Purkinje cell (primary cell): ENCODE data around the gene CERK. TPM values are rescaled to one million over a fixed set of nuclear protein-coding genes. Genes with fewer than 3 reads are reported as not detected.

Source experiments
- polyA plus RNA-seq: library from polyadenylated mRNA; unstranded; fragments of >200 nt; fragmentation: Nextera tagmentation; gene quantifications from 2 replicates; pipeline ENCODE4 v1.2.1, GENCODE V29; 2014

Gene CERK, protein sequence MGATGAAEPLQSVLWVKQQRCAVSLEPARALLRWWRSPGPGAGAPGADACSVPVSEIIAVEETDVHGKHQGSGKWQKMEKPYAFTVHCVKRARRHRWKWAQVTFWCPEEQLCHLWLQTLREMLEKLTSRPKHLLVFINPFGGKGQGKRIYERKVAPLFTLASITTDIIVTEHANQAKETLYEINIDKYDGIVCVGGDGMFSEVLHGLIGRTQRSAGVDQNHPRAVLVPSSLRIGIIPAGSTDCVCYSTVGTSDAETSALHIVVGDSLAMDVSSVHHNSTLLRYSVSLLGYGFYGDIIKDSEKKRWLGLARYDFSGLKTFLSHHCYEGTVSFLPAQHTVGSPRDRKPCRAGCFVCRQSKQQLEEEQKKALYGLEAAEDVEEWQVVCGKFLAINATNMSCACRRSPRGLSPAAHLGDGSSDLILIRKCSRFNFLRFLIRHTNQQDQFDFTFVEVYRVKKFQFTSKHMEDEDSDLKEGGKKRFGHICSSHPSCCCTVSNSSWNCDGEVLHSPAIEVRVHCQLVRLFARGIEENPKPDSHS
- polyA plus RNA-seq = 52.3 and 63.6 TPM in 2 replicates

GRCh38 chr22:46737976-46738646 lies at the start of gene CERK:
Gene CERK (minus strand): TSS chr22:46738252. CDS start chr22:46738148, 104 bp downstream.

GRCh38 chr22:46762238-46763050 lies 24.4 kb upstream of the CERK start, which contains the start of gene TBC1D22A:
Gene TBC1D22A (plus strand): TSS chr22:46762650. CDS start chr22:46762787, 137 bp downstream.

Other genes starting within 250 kb of the CERK start
- 0.07 and 0.13 TPM in 2 replicates for gene CELSR1, start 200.6 kb downstream of the CERK start, polyA plus RNA-seq
- 1.9 and 2.9 TPM in 2 replicates for gene GRAMD4, start 117.9 kb downstream of the CERK start, polyA plus RNA-seq
- gene TBC1D22A, start 24.4 kb upstream of the CERK start, polyA plus RNA-seq = 1.6 and 2.9 TPM in 2 replicates